HG03442 (cell line): ENCODE data around the gene PPP1R36.
"Not testable (repeated sequence)": the region's sequence is repeated elsewhere in the genome, so short reads cannot be mapped to it uniquely, and the experiment has no call there.

ENCODE experiments used
- ATAC-seq: cut with Tn5 transposase; IDR thresholded peaks from one replicate; pipeline ENCODE4 v1.9.1; 2021; ENCODE audit warnings: mild to moderate bottlenecking, moderate library complexity; ENCODE audit not compliant: unreplicated experiment

Gene PPP1R36

GRCh38 chr14:64563696-64564095 is 13.9 kb downstream of the PPP1R36 start:
- ATAC-seq: no peak

GRCh38 chr14:64566651-64567122 is 16.9 kb downstream of the PPP1R36 start:
- ATAC-seq: no peak

DNA sequence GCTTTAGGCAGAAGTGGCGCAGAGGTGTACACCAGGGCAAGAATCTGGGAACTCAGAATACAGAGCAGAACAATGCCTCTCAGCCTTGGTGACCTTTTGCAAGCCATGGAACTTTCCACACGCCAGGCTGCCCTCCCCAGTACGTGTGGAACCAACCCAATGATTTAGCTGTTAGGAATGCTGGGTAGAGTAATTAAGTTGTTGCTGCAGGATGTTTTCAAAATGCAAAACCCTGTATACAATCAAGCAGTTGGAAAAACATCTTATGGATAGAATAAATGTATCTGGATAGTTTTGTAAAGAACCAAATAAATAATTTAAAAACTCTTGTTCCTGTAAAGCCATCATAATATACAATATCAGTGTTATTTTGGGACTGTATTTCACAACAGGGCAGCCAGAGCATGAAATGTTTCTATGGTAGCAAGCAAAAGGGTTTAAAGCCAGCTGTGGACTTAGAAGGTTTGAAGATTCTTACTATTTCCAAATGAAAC is 19.4 kb downstream of the PPP1R36 start:
- ATAC-seq: no peak

DNA sequence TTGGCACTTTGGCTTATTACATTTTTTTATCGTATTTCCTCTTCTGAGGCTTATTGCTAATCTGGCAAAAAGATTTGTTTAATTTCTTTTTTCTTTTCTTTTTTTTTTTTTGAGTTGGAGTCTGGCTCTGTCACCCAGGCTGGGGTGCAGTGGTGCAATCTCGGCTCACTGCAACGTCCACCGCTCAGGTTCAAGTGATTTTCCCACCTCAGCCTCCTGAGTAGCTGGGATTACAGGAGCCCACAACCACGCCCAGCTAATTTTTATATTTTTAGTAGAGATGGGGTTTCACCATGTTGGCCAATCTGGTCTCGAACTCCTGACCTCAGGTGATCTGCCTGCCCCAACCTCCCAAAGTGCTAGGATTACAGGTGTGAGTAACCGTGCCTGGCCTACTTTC is 19.9 kb downstream of the PPP1R36 start:
- ATAC-seq: not testable (repeated sequence)

GRCh38 chr14:64572386-64573104 is 22.8 kb downstream of the PPP1R36 start:
- no peak for ATAC-seq

DNA sequence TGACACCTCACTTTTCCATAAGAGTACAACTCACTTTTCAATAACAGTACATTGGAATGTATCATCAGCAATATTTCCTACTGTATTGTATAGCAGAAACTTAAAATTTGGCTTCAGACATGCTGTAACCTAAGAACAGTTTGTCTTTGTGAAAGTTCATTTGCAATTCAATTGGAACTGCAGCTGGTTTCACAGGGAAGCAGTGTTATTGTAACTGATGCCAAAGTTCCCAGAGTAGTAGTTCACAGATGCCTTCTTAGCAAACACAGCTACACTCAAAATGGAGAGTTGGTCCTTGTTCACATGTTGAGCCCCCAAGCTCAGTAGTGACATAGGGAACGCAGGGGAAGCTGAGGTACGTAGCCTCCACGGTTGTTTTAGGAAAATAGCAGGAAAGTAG is 23.3 kb downstream of the PPP1R36 start:
- ATAC-seq: no peak

DNA sequence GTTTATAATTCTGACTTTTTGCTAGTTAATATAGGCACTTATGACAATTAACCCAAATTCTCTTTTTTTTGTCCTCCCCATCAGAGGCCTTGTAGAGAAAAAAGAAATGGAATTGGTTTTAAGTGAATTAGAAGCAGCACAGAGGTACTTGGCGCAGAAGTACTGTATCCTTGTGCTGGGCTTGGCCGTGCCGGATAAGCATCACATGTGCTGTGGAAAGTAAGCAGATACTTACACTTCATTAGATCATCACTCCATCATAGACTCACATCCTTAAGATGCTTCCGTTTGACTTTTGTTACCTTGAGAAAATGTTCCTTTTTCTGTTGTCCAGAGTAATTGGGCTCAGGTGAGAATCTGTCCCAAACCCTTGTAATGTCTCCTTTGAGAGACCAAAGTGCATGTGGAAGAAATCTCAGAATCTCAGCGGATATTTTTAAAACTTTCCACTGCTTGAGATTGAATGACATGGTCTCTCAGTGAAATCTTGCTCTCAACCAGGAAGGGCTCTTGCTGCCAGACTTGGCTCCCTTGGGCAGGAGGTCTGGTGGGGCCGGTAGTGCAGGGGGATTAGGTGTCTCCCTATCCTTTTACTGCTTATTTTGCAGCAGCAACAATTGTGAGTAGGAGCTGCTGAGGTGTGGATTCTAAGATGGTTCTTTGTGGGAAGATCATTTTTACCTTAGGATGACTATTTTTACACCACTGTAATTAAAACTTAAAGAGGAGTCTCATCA is 24.8 kb downstream of the PPP1R36 start:
- ATAC-seq: no peak

GRCh38 chr14:64577211-64577610 is 27.4 kb downstream of the PPP1R36 start:
- no peak for ATAC-seq

- ATAC-seq: no peak
Observed at GRCh38 chr14:64580467-64580866, 30.7 kb downstream of the PPP1R36 start.

DNA sequence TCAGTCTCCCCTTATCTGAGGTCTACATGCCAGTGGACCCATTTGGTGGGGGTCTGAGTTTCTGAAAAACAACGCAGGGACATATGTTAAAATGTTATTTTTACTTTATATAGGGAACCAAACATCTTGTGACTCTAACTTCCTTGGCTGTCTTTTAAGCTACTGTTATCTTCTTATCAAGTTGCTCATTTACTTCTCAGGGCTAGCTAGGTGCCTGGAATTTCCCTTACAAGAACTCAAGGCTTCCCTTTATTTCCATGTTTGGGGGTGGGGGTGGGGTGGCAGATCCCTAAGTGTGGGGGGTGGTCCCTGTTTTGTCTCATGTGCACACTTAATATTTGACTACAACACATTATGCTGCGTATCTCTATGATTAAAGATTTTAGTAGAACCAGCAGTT is 31.6 kb downstream of the PPP1R36 start:
- ATAC-seq: no peak

DNA sequence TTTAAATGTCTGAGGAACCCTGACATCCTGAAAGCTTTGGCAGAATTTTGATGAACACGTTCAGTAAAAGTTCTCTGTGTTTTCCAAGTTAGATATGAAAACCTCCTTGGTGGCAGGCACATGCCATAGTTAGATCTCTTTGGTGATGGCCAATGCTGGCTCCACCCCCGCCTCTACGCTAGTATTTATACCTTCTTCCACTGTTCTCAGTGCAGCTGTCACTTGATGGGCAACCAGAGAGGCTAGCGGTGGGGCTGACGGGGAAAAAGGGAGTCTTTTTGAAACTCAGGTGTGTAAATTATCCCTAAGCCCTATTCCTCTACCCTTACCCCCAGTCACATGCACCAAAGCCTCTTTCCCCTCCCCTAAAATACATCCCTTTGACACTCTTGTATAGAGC is 32.1 kb downstream of the PPP1R36 start:
- no peak for ATAC-seq

GRCh38 chr14:64584190-64584589 is 34.4 kb downstream of the PPP1R36 start:
- no peak for ATAC-seq

GRCh38 chr14:64591809-64592208 is 42.0 kb downstream of the PPP1R36 start:
- ATAC-seq: no peak

GRCh38 chr14:64594438-64594837 is 44.7 kb downstream of the PPP1R36 start:
- no peak for ATAC-seq

GRCh38 chr14:64598404-64598803 is 48.6 kb downstream of the PPP1R36 start:
- ATAC-seq: peak; percentile 57

DNA sequence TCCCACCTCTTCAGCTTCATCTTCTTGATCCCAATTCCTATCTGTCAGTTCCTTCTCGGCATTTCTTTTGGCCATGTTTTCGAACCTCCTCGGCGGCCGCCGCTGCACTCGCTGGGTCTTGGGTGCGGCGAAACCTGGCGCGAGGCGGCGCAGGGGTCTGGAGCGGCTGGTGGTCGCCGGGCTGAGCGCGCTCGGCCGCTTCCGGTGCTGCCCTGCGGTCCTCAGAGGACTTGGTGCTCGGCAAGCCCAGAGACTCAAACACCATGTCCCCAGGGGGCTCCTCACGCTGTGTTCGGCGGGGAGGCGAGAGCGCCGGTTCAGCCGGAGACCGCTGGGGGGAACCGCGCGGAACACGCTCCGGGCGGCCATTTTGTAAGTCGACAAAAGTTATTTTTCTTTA is 51.8 kb downstream of the PPP1R36 start:
- ATAC-seq: no peak

DNA sequence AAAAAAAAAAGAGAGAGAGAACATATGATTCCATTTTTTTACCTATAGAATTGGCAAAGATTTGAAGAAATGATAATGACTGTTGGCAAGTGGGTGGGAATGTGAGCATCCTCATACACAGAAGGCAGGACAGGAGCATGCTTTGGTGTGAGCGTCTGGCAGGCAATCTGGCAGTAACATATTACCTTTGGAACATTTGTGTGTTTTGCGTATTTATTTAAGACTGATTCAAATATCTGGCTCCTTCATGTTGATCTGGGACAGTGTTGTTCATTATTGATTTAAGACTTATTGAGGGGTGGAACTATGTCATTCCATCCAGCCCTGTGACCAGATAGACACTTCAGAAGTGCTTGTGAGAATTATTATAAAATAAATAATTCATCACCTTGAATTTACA is 53.1 kb downstream of the PPP1R36 start:
- ATAC-seq: no peak

DNA sequence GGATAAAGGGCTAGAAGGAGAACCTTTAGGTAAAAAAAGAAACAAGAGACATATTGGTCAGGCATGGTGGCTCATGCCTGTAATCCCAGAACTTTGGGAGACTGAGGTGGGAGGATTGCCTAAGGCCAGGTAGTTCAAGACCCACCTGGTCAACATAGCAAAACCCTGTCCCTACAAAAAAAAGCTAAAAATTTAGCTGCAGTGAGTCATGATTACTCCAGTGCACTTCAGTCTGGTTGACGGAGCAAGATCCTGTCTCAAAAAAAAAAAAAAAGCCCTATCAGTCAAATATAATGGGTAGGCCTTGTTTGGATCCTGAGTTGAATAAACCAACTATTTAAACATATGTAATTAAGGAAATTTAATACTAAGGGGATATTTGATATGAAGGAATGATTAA is 54.2 kb downstream of the PPP1R36 start:
- ATAC-seq: no peak

DNA sequence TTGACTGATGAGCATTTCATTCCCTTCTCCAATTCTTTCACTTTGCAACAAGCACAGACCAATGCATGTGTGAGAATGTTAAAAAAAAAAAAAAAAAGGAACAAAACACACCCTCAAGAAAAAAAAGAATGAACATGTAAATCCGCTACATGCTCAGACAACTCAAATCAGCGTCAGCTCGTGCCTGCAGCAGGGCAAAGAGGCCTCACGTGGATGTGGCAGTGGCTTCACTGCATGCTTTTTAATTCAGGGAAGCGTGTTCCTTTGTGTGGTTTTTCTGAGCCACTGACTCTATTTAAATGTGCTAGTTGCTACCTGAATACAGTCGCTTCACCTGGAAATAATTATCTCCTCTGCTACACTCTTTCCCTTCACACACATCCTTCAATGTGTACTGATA is 55.1 kb downstream of the PPP1R36 start:
- ATAC-seq: no peak

DNA sequence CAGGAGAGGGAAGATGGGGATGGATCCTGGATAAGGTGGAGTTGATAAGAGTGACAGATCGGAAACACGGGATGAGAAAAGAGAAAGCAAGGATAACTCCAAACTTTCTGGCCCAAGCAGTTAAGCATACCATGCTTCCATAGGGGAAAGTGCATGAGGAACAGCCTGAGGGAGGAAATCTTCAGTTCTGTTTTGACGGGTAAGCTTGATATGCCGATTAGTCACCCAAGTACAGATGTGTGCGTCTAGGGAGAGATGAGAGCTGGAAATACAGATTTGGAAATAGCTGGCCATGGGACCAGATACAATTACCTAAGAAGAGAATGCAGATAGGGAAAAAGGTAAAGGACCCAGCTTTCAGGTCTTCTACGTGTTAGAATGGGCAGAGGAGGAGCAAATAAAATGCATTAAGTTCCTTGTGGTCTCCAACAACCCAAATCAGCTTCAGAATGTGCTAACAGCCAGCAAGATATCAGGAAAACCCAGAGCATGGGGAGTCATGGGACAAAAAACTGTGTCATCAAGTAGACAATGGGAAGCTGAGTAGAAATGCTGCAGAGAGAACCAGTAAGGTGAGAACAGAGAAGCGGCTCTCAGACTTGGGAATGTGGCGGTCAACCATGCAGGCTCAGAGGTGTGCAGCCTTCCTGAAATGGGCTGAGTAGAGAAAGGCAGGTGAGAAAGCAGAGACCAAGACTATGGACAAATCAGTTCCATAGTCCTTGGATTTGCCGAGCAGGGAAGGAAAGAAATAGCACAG is 56.3 kb downstream of the PPP1R36 start:
- ATAC-seq: no peak

DNA sequence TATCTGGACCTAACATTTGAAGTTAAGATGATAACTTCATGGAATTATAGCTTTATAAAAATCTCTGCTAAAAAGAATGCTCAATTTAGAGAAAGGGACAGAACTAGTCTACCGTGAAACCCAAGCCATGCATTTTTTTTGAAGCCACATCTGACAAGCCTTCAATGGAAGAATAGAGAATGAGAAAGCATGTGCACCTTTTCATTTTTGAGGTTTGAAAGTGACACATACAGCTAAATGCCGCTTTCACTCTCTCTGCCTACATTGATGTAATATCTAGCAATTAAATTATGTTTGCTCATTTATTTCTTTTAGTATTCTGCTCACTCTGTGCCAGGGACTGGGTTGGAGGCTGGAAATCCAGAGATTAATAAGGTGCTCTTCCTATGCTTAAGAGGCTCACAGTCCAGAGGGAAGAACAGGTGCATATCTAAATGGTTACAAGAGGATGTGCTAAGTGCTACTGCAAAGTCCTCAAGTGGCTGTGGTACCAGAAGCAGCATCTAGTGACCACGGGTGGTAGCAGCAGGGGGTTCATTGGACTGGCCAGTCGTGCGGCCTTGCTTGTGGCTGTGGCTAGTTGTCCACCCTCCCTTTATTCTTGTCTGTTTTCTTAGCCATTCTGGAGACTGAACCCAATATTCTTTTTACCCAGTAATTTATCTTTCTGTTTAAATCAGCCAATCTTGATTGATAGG is 60.4 kb downstream of the PPP1R36 start:
- no peak for ATAC-seq
